AG20443 (cell line): ENCODE data around the gene NRP1.

Experiments
- DNase-seq: peaks from one replicate; pipeline ENCODE4 v3.0.0; 2012; ENCODE audit warnings: low spot score, mixed read lengths

Gene NRP1

GRCh38 chr10:33349268-33349667 is 14.8 kb upstream of the NRP1 start:
- DNase-seq, result no peak

GRCh38 chr10:33347211-33347610 is 12.7 kb upstream of the NRP1 start:
- no peak for DNase-seq

- DNase-seq, result no peak
Measured at GRCh38 chr10:33345236-33345635, 10.8 kb upstream of the NRP1 start.

GRCh38 chr10:33344676-33345075 is 10.2 kb upstream of the NRP1 start:
- DNase-seq, result no peak

- peak; percentile 32 for DNase-seq
Measured at GRCh38 chr10:33341637-33342036, 7.2 kb upstream of the NRP1 start.

- peak; percentile 44 for DNase-seq
Measured at GRCh38 chr10:33337326-33337957, 3.0 kb upstream of the NRP1 start.

GRCh38 chr10:33336582-33337325 is 2.3 kb upstream of the NRP1 start:
- peak; percentile 48 for DNase-seq

GRCh38 chr10:33335801-33336581 is 1.5 kb upstream of the NRP1 start:
- DNase-seq, result peak; percentile 78

- DNase-seq, result no peak
Measured at GRCh38 chr10:33335551-33335800, 1.0 kb upstream of the NRP1 start.

- DNase-seq, result peak; percentile 83
Measured at GRCh38 chr10:33334805-33335550, 511 bp upstream of the NRP1 start.

- DNase-seq, result no peak
Measured at GRCh38 chr10:33333260-33334101, 986 bp downstream of the NRP1 start.

GRCh38 chr10:33332183-33333065 is 2.0 kb downstream of the NRP1 start:
- peak; percentile 19 for DNase-seq

- no peak for DNase-seq
Measured at GRCh38 chr10:33331379-33331694, 3.1 kb downstream of the NRP1 start.

- peak; percentile 67 for DNase-seq
Measured at GRCh38 chr10:33330543-33331378, 3.7 kb downstream of the NRP1 start.

- no peak for DNase-seq
Measured at GRCh38 chr10:33329178-33329577, 5.3 kb downstream of the NRP1 start.

- no peak for DNase-seq
Measured at GRCh38 chr10:33328253-33328652, 6.2 kb downstream of the NRP1 start.

GRCh38 chr10:33327751-33328150 is 6.7 kb downstream of the NRP1 start:
- DNase-seq, result no peak

- no peak for DNase-seq
Measured at GRCh38 chr10:33326933-33327332, 7.5 kb downstream of the NRP1 start.

GRCh38 chr10:33325929-33326328 is 8.5 kb downstream of the NRP1 start:
- no peak for DNase-seq

- DNase-seq, result no peak
Measured at GRCh38 chr10:33323721-33324120, 10.7 kb downstream of the NRP1 start.
